HFFc6 (cell line): Measurements from ENCODE around the gene NADK2. TPM values are rescaled to one million over a fixed set of nuclear protein-coding genes. Genes with fewer than 3 reads are reported as not detected.

Experiments used
- DNase-seq: peaks from one replicate; pipeline ENCODE4 v3.0.0-alpha.2; 2018
- H3K27ac Mint-ChIP-seq: 2 replicates; pipeline ENCODE4 v1.8.0; 2020; ENCODE audit warnings: mild to moderate bottlenecking, mixed read lengths
- H3K27me3 Mint-ChIP-seq: 2 replicates; pipeline ENCODE4 v1.8.0; 2021; ENCODE audit warnings: mild to moderate bottlenecking, moderate library complexity, mixed read lengths; ENCODE audit not compliant: insufficient read depth
- H3K36me3 Mint-ChIP-seq: 2 replicates; pipeline ENCODE4 v1.8.0; 2021; ENCODE audit warnings: low read depth, mixed read lengths
- H3K4me1 Mint-ChIP-seq: 2 replicates; pipeline ENCODE4 v1.8.0; 2020; ENCODE audit warnings: low read depth, mixed read lengths
- H3K4me3 Mint-ChIP-seq: 2 replicates; pipeline ENCODE4 v1.8.0; 2020; ENCODE audit warnings: mild to moderate bottlenecking, moderate library complexity, mixed read lengths
- H3K9me3 Mint-ChIP-seq: 2 replicates; pipeline ENCODE4 v1.8.0; 2020; ENCODE audit warnings: mild to moderate bottlenecking, mixed read lengths
- CTCF ChIP-seq: fragments of 200-600 bp; sonication (generic); IDR thresholded peaks from 2 replicates; pipeline ENCODE4 v1.5.0; 2021; ENCODE audit warnings: antibody characterized with exemption, mild to moderate bottlenecking
- total RNA-seq, 6 experiments: library from RNA; stranded (reverse); fragmentation: NEBNext Ultra II Directional; extraction: Animal tissue kit (Norgen Biotek cat#: 25700); gene quantifications; 2 replicates in 1 of 6; 3 replicates in 5 of 6; pipeline ENCODE4 v1.2.3, GENCODE V29; 2021

The NADK2 gene
- total RNA-seq, 6 experiments from 2014 or later = 14.6 to 20.1 (median 15.3) TPM

- H3K9me3 Mint-ChIP-seq = no peaks in the 10 kb centered on the region
- no peak for DNase-seq
- peaks cover 11% of the 10 kb centered on the region for H3K4me1 Mint-ChIP-seq
- no peaks in the 10 kb centered on the region for H3K27me3 Mint-ChIP-seq
- H3K27ac Mint-ChIP-seq = no peak overlapping the region
- no peak for TF ChIP-seq CTCF
- peaks cover 6% of the 10 kb centered on the region; the same call in 1 of the 2 replicates for H3K36me3 Mint-ChIP-seq
- no peak overlapping the region for H3K4me3 Mint-ChIP-seq
Observed at GRCh38 chr5:36230151-36230790, 11.5 kb downstream of the NADK2 start.

GRCh38 chr5:36228505-36228904 lies 13.2 kb downstream of the NADK2 start:
- H3K9me3 Mint-ChIP-seq = no peaks in the 10 kb centered on the region
- no peak overlapping the region for H3K27ac Mint-ChIP-seq
- H3K4me1 Mint-ChIP-seq = peaks cover 10% of the 10 kb centered on the region
- no peak for TF ChIP-seq CTCF
- DNase-seq = no peak
- H3K4me3 Mint-ChIP-seq = no peak overlapping the region
- H3K27me3 Mint-ChIP-seq = no peaks in the 10 kb centered on the region
- H3K36me3 Mint-ChIP-seq = peaks cover 6% of the 10 kb centered on the region; the same call in 1 of the 2 replicates

GRCh38 chr5:36227046-36227445 lies 14.7 kb downstream of the NADK2 start:
- no peak for TF ChIP-seq CTCF
- Mint-ChIP-seq H3K36me3 (peaks cover 6% of the 10 kb centered on the region; the same call in 1 of the 2 replicates), H3K4me3 (no peak overlapping the region), H3K4me1 (peaks cover 10% of the 10 kb centered on the region), H3K27ac (no peak overlapping the region), H3K9me3 (no peaks in the 10 kb centered on the region), H3K27me3 (no peaks in the 10 kb centered on the region)
- DNase-seq = no peak

GRCh38 chr5:36222620-36223019 lies 19.1 kb downstream of the NADK2 start:
- no peaks in the 10 kb centered on the region for H3K27me3 Mint-ChIP-seq
- H3K27ac Mint-ChIP-seq = no peak overlapping the region
- peaks cover 12% of the 10 kb centered on the region for H3K4me1 Mint-ChIP-seq
- no peak overlapping the region for H3K4me3 Mint-ChIP-seq
- peaks cover 17% of the 10 kb centered on the region for H3K36me3 Mint-ChIP-seq
- DNase-seq = no peak
- TF ChIP-seq CTCF = no peak
- no peaks in the 10 kb centered on the region for H3K9me3 Mint-ChIP-seq

GRCh38 chr5:36217988-36218387 lies 23.7 kb downstream of the NADK2 start:
- H3K36me3 Mint-ChIP-seq = peaks cover 19% of the 10 kb centered on the region
- H3K4me3 Mint-ChIP-seq = no peak overlapping the region
- peaks cover 12% of the 10 kb centered on the region for H3K4me1 Mint-ChIP-seq
- no peak overlapping the region for H3K27ac Mint-ChIP-seq
- DNase-seq = no peak
- H3K9me3 Mint-ChIP-seq = no peaks in the 10 kb centered on the region
- no peak for TF ChIP-seq CTCF
- H3K27me3 Mint-ChIP-seq = no peaks in the 10 kb centered on the region
